Measurements from ENCODE around the gene UNC5C.

The UNC5C gene

DNA sequence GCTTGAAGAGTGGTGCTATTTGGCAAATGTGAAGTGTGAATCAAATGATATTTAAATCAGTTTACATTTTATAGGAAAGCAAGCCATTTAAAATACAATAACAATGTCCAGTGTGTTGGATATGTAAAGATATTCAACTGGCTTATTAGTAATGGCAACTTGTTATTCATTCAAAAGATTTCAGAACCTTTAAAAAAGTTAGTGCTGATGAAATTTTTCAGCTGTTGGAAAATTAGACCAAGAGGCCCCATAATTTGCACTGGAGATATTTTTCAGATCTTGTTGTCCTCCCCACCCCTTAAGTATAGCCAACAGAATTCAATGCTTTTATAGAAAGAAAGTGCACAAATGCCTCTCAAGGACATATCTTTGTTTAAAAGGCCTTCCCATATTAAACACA, 54.6 kb downstream of the UNC5C start:
- Histone ChIP-seq H2AK5ac (ENCODE audit: low read length) (no peak overlapping the region), H3K79me2 (ENCODE audit: control insufficient read depth, insufficient read depth, low read length, poor library complexity) (no peaks in the 10 kb centered on the region), H3K27me3 (ENCODE audit: insufficient read depth, low read length) (no peaks in the 10 kb centered on the region), H4K91ac (ENCODE audit: low read depth, low read length) (no peak overlapping the region), H3K9ac (ENCODE audit: low read length) (no peak overlapping the region), H2BK12ac (ENCODE audit: low read length) (no peak overlapping the region), H3K36me3 (ENCODE audit: control insufficient read depth in 1 of 2, insufficient read depth in 2 of 2, low read length in 2 of 2) (peaks cover 0 to 1% of the 10 kb centered on the region in 2 experiments), H3K4me2 (ENCODE audit: low read length) (no peak overlapping the region), H3K4ac (ENCODE audit: low read depth, low read length) (no peak overlapping the region), H3K4me3 (ENCODE audit: low read depth, low read length) (no peak overlapping the region), H3K23ac (ENCODE audit: low read length) (no peak overlapping the region), H3K14ac (ENCODE audit: low read length) (no peak overlapping the region), H2BK120ac (ENCODE audit: insufficient read depth, low read length, poor library complexity) (no peak overlapping the region), H4K12ac (ENCODE audit: low read depth, low read length) (no peak overlapping the region), H2AFZ (ENCODE audit: insufficient read depth, low read length, poor library complexity) (no peak overlapping the region), H4K8ac (ENCODE audit: low read depth, low read length) (no peak overlapping the region), H3K9me3 (ENCODE audit: insufficient read depth, low read depth, low read length) (no peaks in the 10 kb centered on the region), H3K4me1 (ENCODE audit: control insufficient read depth in 1 of 2, insufficient read depth in 2 of 2, low read length in 2 of 2) (peaks cover 1% of the 10 kb centered on the region in 2 experiments), H3K27ac (ENCODE audit: low read depth, low read length) (no peak overlapping the region), H3K79me1 (ENCODE audit: low read length) (no peaks in the 10 kb centered on the region), H2BK5ac (ENCODE audit: low read depth, low read length, poor library complexity) (no peak overlapping the region), H3K18ac (ENCODE audit: low read length) (no peak overlapping the region)
- DNase-seq: no peak

- H4K8ac ChIP-seq (ENCODE audit: low read depth, low read length): no peak overlapping the region
- no peak for DNase-seq
- no peak overlapping the region for H2AFZ ChIP-seq (ENCODE audit: insufficient read depth, low read length, poor library complexity)
- no peaks in the 10 kb centered on the region for H3K4me1 ChIP-seq (ENCODE audit: control insufficient read depth in 1 of 2, insufficient read depth in 2 of 2, low read length in 2 of 2)
- H3K14ac ChIP-seq (ENCODE audit: low read length): no peak overlapping the region
- no peak overlapping the region for H3K4ac ChIP-seq (ENCODE audit: low read depth, low read length)
- H3K23ac ChIP-seq (ENCODE audit: low read length): no peak overlapping the region
- no peak overlapping the region for H2BK12ac ChIP-seq (ENCODE audit: low read length)
- no peaks in the 10 kb centered on the region for H3K79me2 ChIP-seq (ENCODE audit: control insufficient read depth, insufficient read depth, low read length, poor library complexity)
- H3K18ac ChIP-seq (ENCODE audit: low read length): no peak overlapping the region
- no peak overlapping the region for H4K12ac ChIP-seq (ENCODE audit: low read depth, low read length)
- H3K9ac ChIP-seq (ENCODE audit: low read length): no peak overlapping the region
- no peak overlapping the region for H2BK5ac ChIP-seq (ENCODE audit: low read depth, low read length, poor library complexity)
- no peak overlapping the region for H2BK120ac ChIP-seq (ENCODE audit: insufficient read depth, low read length, poor library complexity)
- no peaks in the 10 kb centered on the region for H3K36me3 ChIP-seq (ENCODE audit: control insufficient read depth in 1 of 2, insufficient read depth in 2 of 2, low read length in 2 of 2)
- no peaks in the 10 kb centered on the region for H3K79me1 ChIP-seq (ENCODE audit: low read length)
- H3K27ac ChIP-seq (ENCODE audit: low read depth, low read length): no peak overlapping the region
- no peak overlapping the region for H3K4me2 ChIP-seq (ENCODE audit: low read length)
- no peak overlapping the region for H3K4me3 ChIP-seq (ENCODE audit: low read depth, low read length)
- H3K9me3 ChIP-seq (ENCODE audit: insufficient read depth, low read depth, low read length): no peaks in the 10 kb centered on the region
- no peak overlapping the region for H4K91ac ChIP-seq (ENCODE audit: low read depth, low read length)
- H2AK5ac ChIP-seq (ENCODE audit: low read length): no peak overlapping the region
- no CpG with 5 or more reads among the region's 6 CpGs for WGBS (ENCODE audit: extremely low coverage, insufficient coverage, insufficient read length)
- no peaks in the 10 kb centered on the region for H3K27me3 ChIP-seq (ENCODE audit: insufficient read depth, low read length)
These were observed 70.1 kb downstream of the UNC5C start for GRCh38 chr4:95478679-95479078.

DNA sequence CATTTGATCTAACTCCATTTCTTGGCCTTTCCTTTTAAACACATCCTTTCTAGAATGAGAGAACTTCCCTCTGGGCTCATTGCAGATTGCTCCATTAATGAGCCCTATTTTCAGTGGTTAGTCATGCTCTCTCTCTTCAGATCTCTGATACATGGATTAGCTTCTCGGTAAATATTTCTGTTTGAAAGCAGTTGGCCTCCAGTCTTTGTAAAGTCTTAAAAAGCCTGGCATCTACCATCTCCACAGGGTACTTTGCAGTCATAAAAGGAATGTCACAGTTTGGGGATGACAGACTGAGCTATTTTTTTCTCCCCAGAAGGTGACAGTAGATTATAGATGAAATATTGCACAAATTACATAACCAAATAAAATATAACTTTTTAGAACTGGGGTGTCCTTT, 72.7 kb downstream of the UNC5C start:
- no peaks in the 10 kb centered on the region for H3K36me3 ChIP-seq (ENCODE audit: control insufficient read depth in 1 of 2, insufficient read depth in 2 of 2, low read length in 2 of 2)
- no peaks in the 10 kb centered on the region for H3K79me2 ChIP-seq (ENCODE audit: control insufficient read depth, insufficient read depth, low read length, poor library complexity)
- H3K4me1 ChIP-seq (ENCODE audit: control insufficient read depth in 1 of 2, insufficient read depth in 2 of 2, low read length in 2 of 2): no peaks in the 10 kb centered on the region
- H3K27me3 ChIP-seq (ENCODE audit: insufficient read depth, low read length): no peaks in the 10 kb centered on the region
- H3K4ac ChIP-seq (ENCODE audit: low read depth, low read length): no peak overlapping the region
- no peak overlapping the region for H2AFZ ChIP-seq (ENCODE audit: insufficient read depth, low read length, poor library complexity)
- no peaks in the 10 kb centered on the region for H3K79me1 ChIP-seq (ENCODE audit: low read length)
- no peak overlapping the region for H2BK12ac ChIP-seq (ENCODE audit: low read length)
- no peak overlapping the region for H3K18ac ChIP-seq (ENCODE audit: low read length)
- no peak overlapping the region for H2BK120ac ChIP-seq (ENCODE audit: insufficient read depth, low read length, poor library complexity)
- H3K9ac ChIP-seq (ENCODE audit: low read length): no peak overlapping the region
- H4K91ac ChIP-seq (ENCODE audit: low read depth, low read length): no peak overlapping the region
- H4K8ac ChIP-seq (ENCODE audit: low read depth, low read length): no peak overlapping the region
- H3K23ac ChIP-seq (ENCODE audit: low read length): no peak overlapping the region
- no peak overlapping the region for H3K27ac ChIP-seq (ENCODE audit: low read depth, low read length)
- no peak overlapping the region for H2AK5ac ChIP-seq (ENCODE audit: low read length)
- H4K12ac ChIP-seq (ENCODE audit: low read depth, low read length): no peak overlapping the region
- no peaks in the 10 kb centered on the region for H3K9me3 ChIP-seq (ENCODE audit: insufficient read depth, low read depth, low read length)
- no peak for DNase-seq
- H3K14ac ChIP-seq (ENCODE audit: low read length): no peak overlapping the region
- no peak overlapping the region for H3K4me3 ChIP-seq (ENCODE audit: low read depth, low read length)
- H3K4me2 ChIP-seq (ENCODE audit: low read length): no peak overlapping the region
- no CpG with 5 or more reads among the region's 1 CpG for WGBS (ENCODE audit: extremely low coverage, insufficient coverage, insufficient read length)
- H2BK5ac ChIP-seq (ENCODE audit: low read depth, low read length, poor library complexity): no peak overlapping the region

DNA sequence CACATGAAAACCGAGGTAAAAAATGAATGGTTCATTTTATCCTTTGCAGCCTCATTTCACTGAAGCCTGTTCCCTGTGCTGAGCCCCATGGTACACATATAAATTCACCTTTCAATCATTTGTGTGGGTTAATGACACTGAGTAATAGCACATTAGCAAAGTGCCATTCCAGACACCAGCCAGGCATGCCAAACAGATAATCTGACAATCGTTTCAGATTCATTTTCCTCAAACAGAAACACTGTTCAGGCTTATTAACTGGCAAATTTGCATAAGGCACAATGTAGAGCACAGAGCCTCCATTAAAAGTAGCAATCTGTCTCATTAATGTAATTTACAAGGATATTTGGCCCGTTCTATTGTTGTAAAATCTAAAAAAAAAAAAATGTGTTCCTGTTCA, 76.2 kb downstream of the UNC5C start:
- no peaks in the 10 kb centered on the region for H3K9me3 ChIP-seq (ENCODE audit: insufficient read depth, low read depth, low read length)
- H2BK5ac ChIP-seq (ENCODE audit: low read depth, low read length, poor library complexity): no peak overlapping the region
- no peak overlapping the region for H2AK5ac ChIP-seq (ENCODE audit: low read length)
- H3K4me2 ChIP-seq (ENCODE audit: low read length): no peak overlapping the region
- no peak overlapping the region for H3K18ac ChIP-seq (ENCODE audit: low read length)
- no peak overlapping the region for H2BK12ac ChIP-seq (ENCODE audit: low read length)
- H3K4me1 ChIP-seq (ENCODE audit: control insufficient read depth in 1 of 2, insufficient read depth in 2 of 2, low read length in 2 of 2): peaks cover 0 to 2% of the 10 kb centered on the region in 2 experiments
- H4K91ac ChIP-seq (ENCODE audit: low read depth, low read length): no peak overlapping the region
- H3K79me1 ChIP-seq (ENCODE audit: low read length): no peaks in the 10 kb centered on the region
- no peak overlapping the region for H3K4ac ChIP-seq (ENCODE audit: low read depth, low read length)
- H3K27me3 ChIP-seq (ENCODE audit: insufficient read depth, low read length): no peaks in the 10 kb centered on the region
- H3K27ac ChIP-seq (ENCODE audit: low read depth, low read length): no peak overlapping the region
- H3K79me2 ChIP-seq (ENCODE audit: control insufficient read depth, insufficient read depth, low read length, poor library complexity): no peaks in the 10 kb centered on the region
- no peak overlapping the region for H4K12ac ChIP-seq (ENCODE audit: low read depth, low read length)
- H3K36me3 ChIP-seq (ENCODE audit: control insufficient read depth in 1 of 2, insufficient read depth in 2 of 2, low read length in 2 of 2): peaks cover 0 to 3% of the 10 kb centered on the region in 2 experiments
- no peak overlapping the region for H3K23ac ChIP-seq (ENCODE audit: low read length)
- H4K8ac ChIP-seq (ENCODE audit: low read depth, low read length): no peak overlapping the region
- no peak overlapping the region for H3K14ac ChIP-seq (ENCODE audit: low read length)
- no peak overlapping the region for H3K4me3 ChIP-seq (ENCODE audit: low read depth, low read length)
- no peak for DNase-seq
- no peak overlapping the region for H2AFZ ChIP-seq (ENCODE audit: insufficient read depth, low read length, poor library complexity)
- no CpG with 5 or more reads among the region's 3 CpGs for WGBS (ENCODE audit: extremely low coverage, insufficient coverage, insufficient read length)
- no peak overlapping the region for H3K9ac ChIP-seq (ENCODE audit: low read length)
- H2BK120ac ChIP-seq (ENCODE audit: insufficient read depth, low read length, poor library complexity): no peak overlapping the region
